ENCODE results near the gene HLCS.
A peak's percentile ranks its signal among the peaks of the same experiment; 100 is the strongest.

Gene HLCS

GRCh38 chr21:36910581-36911307, 55.7 kb downstream of the HLCS start:
- no peaks in the 10 kb centered on the region for H3K27me3 Mint-ChIP-seq
- no peak overlapping the region for H3K4me3 Mint-ChIP-seq
- H3K4me1 Mint-ChIP-seq (ENCODE audit: low read depth in 2 of 2): peaks cover 6 to 24% of the 10 kb centered on the region in 2 donors
- no peaks in the 10 kb centered on the region for H3K9me3 Mint-ChIP-seq
- ATAC-seq (replicated peaks) (no peak), DNase-seq (no peak)
- no peaks in the 10 kb centered on the region for H3K36me3 Mint-ChIP-seq (ENCODE audit: insufficient read depth)
- H3K27ac Mint-ChIP-seq: no peak overlapping the region

GRCh38 chr21:36909901-36910561, 56.4 kb downstream of the HLCS start:
- peak overlapping the region in 1 of 2 donors; percentile 22 for H3K27ac Mint-ChIP-seq
- DNase-seq (no peak), ATAC-seq (replicated peaks) (no peak)
- H3K27me3 Mint-ChIP-seq: no peaks in the 10 kb centered on the region
- peaks cover 6 to 24% of the 10 kb centered on the region in 2 donors for H3K4me1 Mint-ChIP-seq (ENCODE audit: low read depth in 2 of 2)
- no peaks in the 10 kb centered on the region for H3K36me3 Mint-ChIP-seq (ENCODE audit: insufficient read depth)
- H3K4me3 Mint-ChIP-seq: no peak overlapping the region
- no peaks in the 10 kb centered on the region for H3K9me3 Mint-ChIP-seq

GRCh38 chr21:36909423-36909822, 57.0 kb downstream of the HLCS start:
- Mint-ChIP-seq H3K4me1 (ENCODE audit: low read depth in 2 of 2) (peaks cover 6 to 27% of the 10 kb centered on the region in 2 donors), H3K9me3 (no peaks in the 10 kb centered on the region), H3K27me3 (no peaks in the 10 kb centered on the region), H3K4me3 (no peak overlapping the region), H3K36me3 (ENCODE audit: insufficient read depth) (no peaks in the 10 kb centered on the region), H3K27ac (no peak overlapping the region)
- no peak for ATAC-seq (replicated peaks)
- no peak for DNase-seq

GRCh38 chr21:36908260-36908908, 58.1 kb downstream of the HLCS start:
- Mint-ChIP-seq H3K9me3 (no peaks in the 10 kb centered on the region), H3K4me3 (no peak overlapping the region), H3K27ac (no peak overlapping the region), H3K36me3 (ENCODE audit: insufficient read depth) (no peaks in the 10 kb centered on the region), H3K4me1 (ENCODE audit: low read depth in 2 of 2) (peaks cover 2 to 21% of the 10 kb centered on the region in 2 donors), H3K27me3 (no peaks in the 10 kb centered on the region)
- ATAC-seq (replicated peaks) (no peak), DNase-seq (no peak)

GRCh38 chr21:36904093-36904666, 62.3 kb downstream of the HLCS start:
- Mint-ChIP-seq H3K4me1 (ENCODE audit: low read depth in 2 of 2) (peaks cover 5 to 20% of the 10 kb centered on the region in 2 donors), H3K4me3 (no peak overlapping the region), H3K27me3 (no peaks in the 10 kb centered on the region), H3K9me3 (no peaks in the 10 kb centered on the region), H3K36me3 (ENCODE audit: insufficient read depth) (peaks cover 9% of the 10 kb centered on the region), H3K27ac (no peak overlapping the region)
- no peak for DNase-seq
- ATAC-seq (replicated peaks): no peak

GRCh38 chr21:36902793-36903192, 63.7 kb downstream of the HLCS start:
- Mint-ChIP-seq H3K27me3 (no peaks in the 10 kb centered on the region), H3K36me3 (ENCODE audit: insufficient read depth) (peaks cover 9% of the 10 kb centered on the region), H3K27ac (peak overlapping the region in 1 of 2 donors; percentile 84), H3K4me1 (ENCODE audit: low read depth in 2 of 2) (peaks cover 5 to 20% of the 10 kb centered on the region in 2 donors), H3K9me3 (no peaks in the 10 kb centered on the region), H3K4me3 (no peak overlapping the region)
- ATAC-seq (replicated peaks) (no peak), DNase-seq (no peak)

GRCh38 chr21:36902331-36902730, 64.1 kb downstream of the HLCS start:
- Mint-ChIP-seq H3K9me3 (no peaks in the 10 kb centered on the region), H3K4me3 (no peak overlapping the region), H3K27ac (peak overlapping the region in 1 of 2 donors; percentile 84), H3K4me1 (ENCODE audit: low read depth in 2 of 2) (peaks cover 5 to 16% of the 10 kb centered on the region in 2 donors), H3K36me3 (ENCODE audit: insufficient read depth) (peaks cover 9% of the 10 kb centered on the region), H3K27me3 (no peaks in the 10 kb centered on the region)
- ATAC-seq (replicated peaks) (no peak), DNase-seq (no peak)

- no peak for DNase-seq
These were observed 64.9 kb downstream of the HLCS start for GRCh38 chr21:36901575-36901974.

GRCh38 chr21:36893581-36893980, 72.9 kb downstream of the HLCS start:
- Mint-ChIP-seq H3K36me3 (ENCODE audit: insufficient read depth) (peaks cover 9% of the 10 kb centered on the region), H3K27ac (no peak overlapping the region), H3K27me3 (no peaks in the 10 kb centered on the region), H3K4me1 (ENCODE audit: low read depth in 2 of 2) (peaks cover 0 to 2% of the 10 kb centered on the region in 2 donors), H3K4me3 (no peak overlapping the region), H3K9me3 (no peaks in the 10 kb centered on the region)
- DNase-seq (no peak), ATAC-seq (replicated peaks) (no peak)

More at GRCh38 chr21:36901575-36901974, 64.9 kb downstream of the HLCS start:
- Mint-ChIP-seq H3K27ac (peak overlapping the region in 1 of 2 donors; percentile 84), H3K4me3 (no peak overlapping the region), H3K36me3 (ENCODE audit: insufficient read depth) (peaks cover 9% of the 10 kb centered on the region), H3K27me3 (no peaks in the 10 kb centered on the region), H3K4me1 (ENCODE audit: low read depth in 2 of 2) (peaks cover 5 to 13% of the 10 kb centered on the region in 2 donors), H3K9me3 (no peaks in the 10 kb centered on the region)
- ATAC-seq (replicated peaks): no peak

- peaks cover 0 to 2% of the 10 kb centered on the region in 2 donors for H3K4me1 Mint-ChIP-seq (ENCODE audit: low read depth in 2 of 2)
- no peak overlapping the region for H3K27ac Mint-ChIP-seq
- H3K9me3 Mint-ChIP-seq: no peaks in the 10 kb centered on the region
- no peaks in the 10 kb centered on the region for H3K27me3 Mint-ChIP-seq
- H3K4me3 Mint-ChIP-seq: no peak overlapping the region
- H3K36me3 Mint-ChIP-seq (ENCODE audit: insufficient read depth): peaks cover 9% of the 10 kb centered on the region
- DNase-seq: no peak
- ATAC-seq (replicated peaks): no peak
These were observed 74.3 kb downstream of the HLCS start for GRCh38 chr21:36892201-36892600.

GRCh38 chr21:36891692-36892091, 74.8 kb downstream of the HLCS start:
- H3K4me3 Mint-ChIP-seq: no peak overlapping the region
- DNase-seq: no peak
- H3K27ac Mint-ChIP-seq: peak overlapping the region in 1 of 2 donors; percentile 10
- H3K9me3 Mint-ChIP-seq: no peaks in the 10 kb centered on the region
- peaks cover 0 to 2% of the 10 kb centered on the region in 2 donors for H3K4me1 Mint-ChIP-seq (ENCODE audit: low read depth in 2 of 2)
- H3K27me3 Mint-ChIP-seq: no peaks in the 10 kb centered on the region
- no peak for ATAC-seq (replicated peaks)
- H3K36me3 Mint-ChIP-seq (ENCODE audit: insufficient read depth): peaks cover 9% of the 10 kb centered on the region

- Mint-ChIP-seq H3K4me1 (ENCODE audit: low read depth in 2 of 2) (peaks cover 0 to 2% of the 10 kb centered on the region in 2 donors), H3K9me3 (no peaks in the 10 kb centered on the region), H3K4me3 (no peak overlapping the region), H3K27ac (peak overlapping the region in 1 of 2 donors; percentile 10), H3K27me3 (no peaks in the 10 kb centered on the region), H3K36me3 (ENCODE audit: insufficient read depth) (peaks cover 9% of the 10 kb centered on the region)
- DNase-seq (no peak), ATAC-seq (replicated peaks) (no peak)
These were observed 75.3 kb downstream of the HLCS start for GRCh38 chr21:36891121-36891520.

- ATAC-seq (replicated peaks) (no peak), DNase-seq (no peak)
- Mint-ChIP-seq H3K9me3 (no peaks in the 10 kb centered on the region), H3K4me3 (no peak overlapping the region), H3K4me1 (ENCODE audit: low read depth in 2 of 2) (peaks cover 0 to 2% of the 10 kb centered on the region in 2 donors), H3K36me3 (ENCODE audit: insufficient read depth) (peaks cover 13% of the 10 kb centered on the region), H3K27me3 (no peaks in the 10 kb centered on the region), H3K27ac (peak overlapping the region; percentile 6 to 76)
These were observed 76.4 kb downstream of the HLCS start for GRCh38 chr21:36890086-36890485.

All from effector memory CD8-positive, alpha-beta T cell (primary cell).